ELR (cell line): ENCODE measurements around the gene ACTR6.
"Not testable (repeated sequence)": the region's sequence is repeated elsewhere in the genome, so short reads cannot be mapped to it uniquely, and the experiment has no call there.

Source experiments
- DNase-seq: peaks from one replicate; pipeline ENCODE4 v3.0.0-alpha.2; 2015; ENCODE audit warnings: low read depth

Gene ACTR6

GRCh38 chr12:100222173-100222572 is 21.6 kb downstream of the ACTR6 start:
- not testable (repeated sequence) for DNase-seq

- no peak for DNase-seq
Observed at GRCh38 chr12:100225491-100225890, 24.9 kb downstream of the ACTR6 start.

- DNase-seq: peak; percentile 41
Observed at GRCh38 chr12:100229036-100229635, 28.5 kb downstream of the ACTR6 start.

GRCh38 chr12:100229876-100230275 is 29.3 kb downstream of the ACTR6 start:
- DNase-seq: peak; percentile 32

- DNase-seq: not testable (repeated sequence)
Observed at GRCh38 chr12:100231873-100232272, 31.3 kb downstream of the ACTR6 start.

GRCh38 chr12:100234166-100234565 is 33.6 kb downstream of the ACTR6 start:
- DNase-seq: peak; percentile 75

- DNase-seq: peak; percentile 70
Observed at GRCh38 chr12:100234591-100235304, 34.1 kb downstream of the ACTR6 start.

- no peak for DNase-seq
Observed at GRCh38 chr12:100238801-100239200, 38.2 kb downstream of the ACTR6 start.

- DNase-seq: no peak
Observed at GRCh38 chr12:100239589-100239988, 39.0 kb downstream of the ACTR6 start.

GRCh38 chr12:100243137-100243536 is 42.5 kb downstream of the ACTR6 start:
- DNase-seq: no peak

- no peak for DNase-seq
Observed at GRCh38 chr12:100247765-100248164, 47.1 kb downstream of the ACTR6 start.

GRCh38 chr12:100248886-100249285 is 48.3 kb downstream of the ACTR6 start:
- peak; percentile 38 for DNase-seq

GRCh38 chr12:100249941-100250340 is 49.3 kb downstream of the ACTR6 start:
- DNase-seq: no peak

- DNase-seq: no peak
Observed at GRCh38 chr12:100251917-100252316, 51.3 kb downstream of the ACTR6 start.

- DNase-seq: no peak
Observed at GRCh38 chr12:100253437-100253836, 52.8 kb downstream of the ACTR6 start.

- peak; percentile 9 for DNase-seq
Observed at GRCh38 chr12:100254876-100255275, 54.3 kb downstream of the ACTR6 start.

- DNase-seq: no peak
Observed at GRCh38 chr12:100258127-100258526, 57.5 kb downstream of the ACTR6 start.

GRCh38 chr12:100263131-100263530 is 62.5 kb downstream of the ACTR6 start:
- DNase-seq: no peak

GRCh38 chr12:100265107-100265506 is 64.5 kb downstream of the ACTR6 start:
- not testable (repeated sequence) for DNase-seq

- no peak for DNase-seq
Observed at GRCh38 chr12:100265732-100266584, 65.3 kb downstream of the ACTR6 start.

GRCh38 chr12:100266585-100266834 is 65.9 kb downstream of the ACTR6 start:
- no peak for DNase-seq

- DNase-seq: peak; percentile 96
Observed at GRCh38 chr12:100266835-100267602, 66.4 kb downstream of the ACTR6 start, which contains the start of the genes DEPDC4 and SCYL2. TSS of gene DEPDC4 (minus strand) at chr12:100267079. CDS start at chr12:100267076, 3 bp downstream. TSS of gene SCYL2 (plus strand) at chr12:100267177. CDS start at chr12:100282971, 15,794 bp downstream.
